H54 (cell line): Measurements from ENCODE around the gene REXO1.

Source experiments
- DNase-seq: peaks from one replicate; pipeline ENCODE4 v3.0.0; 2011; ENCODE audit warnings: low spot score, mixed read lengths; ENCODE audit not compliant: insufficient read length
- FAIRE-seq: peaks from 3 replicates; lab custom pipeline; 2011; peaks lifted over from hg19 to GRCh38; lab: Jason Lieb, UNC
- POLR2A ChIP-seq: IDR thresholded peaks from 2 replicates; pipeline ENCODE4 v1.6.1; 2011; ENCODE audit warnings: low read depth, mild to moderate bottlenecking, low read length

The REXO1 gene

DNA sequence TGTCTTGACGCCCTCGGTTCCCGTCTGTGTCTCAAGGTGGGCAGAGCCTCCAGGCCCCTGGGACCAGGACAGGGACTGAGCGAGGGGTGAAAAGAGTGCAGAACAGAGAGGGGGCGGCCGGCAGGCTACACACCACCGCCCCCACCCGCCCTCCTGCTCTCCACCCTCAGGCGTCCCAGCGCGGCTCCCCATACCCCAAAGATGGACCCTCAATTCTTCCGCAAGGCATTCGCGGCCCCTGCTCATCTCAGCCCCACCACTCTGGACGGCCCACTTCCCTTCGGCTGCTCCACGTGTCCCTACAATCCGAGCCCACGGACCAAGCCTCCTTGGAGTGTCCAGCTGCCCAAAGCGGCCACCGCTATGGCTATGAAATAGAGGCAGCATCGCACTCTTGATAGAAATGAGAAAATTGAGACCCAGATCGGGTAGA lies 13.3 kb upstream of the REXO1 start:
- no peak for FAIRE-seq
- no peak for TF ChIP-seq POLR2A
- DNase-seq = no peak

DNA sequence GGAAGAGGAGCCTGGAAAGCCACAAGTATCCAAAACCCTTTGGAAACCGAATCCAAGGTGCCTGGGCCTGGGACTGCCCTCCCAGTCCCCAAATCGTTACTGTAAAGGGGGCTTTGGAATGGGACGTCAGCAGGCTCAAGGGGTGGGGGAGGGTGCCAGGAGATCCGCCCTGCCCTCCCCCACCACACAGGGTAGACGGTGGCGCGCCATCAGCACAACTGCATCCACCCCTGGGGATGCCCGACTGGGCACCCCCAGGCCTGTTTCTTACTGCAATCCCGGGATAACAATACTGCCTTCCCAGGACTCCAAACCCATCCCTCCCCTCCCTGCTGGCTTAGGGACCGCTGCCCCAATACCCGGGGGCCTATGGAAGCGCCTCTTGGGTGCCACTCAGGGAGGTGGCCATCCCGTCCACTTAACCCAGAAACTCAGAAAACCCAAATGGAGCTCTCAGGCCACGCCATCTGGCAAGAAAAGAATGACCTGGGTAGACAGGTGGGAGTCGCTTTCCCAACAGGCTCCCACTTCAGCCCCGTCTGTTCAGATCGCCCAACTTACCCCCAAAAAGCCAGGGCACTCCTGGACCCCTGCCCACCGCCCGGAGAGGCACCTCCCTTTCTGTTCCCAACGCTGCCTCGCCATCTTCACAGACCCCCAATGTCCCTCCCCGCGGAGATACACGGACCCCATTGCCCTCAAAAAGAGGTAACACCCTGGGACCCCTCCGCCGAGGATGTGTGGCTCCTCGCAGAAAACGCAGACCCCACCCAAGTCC lies 12.7 kb upstream of the REXO1 start:
- DNase-seq = no peak
- no peak for FAIRE-seq
- TF ChIP-seq POLR2A = no peak

DNA sequence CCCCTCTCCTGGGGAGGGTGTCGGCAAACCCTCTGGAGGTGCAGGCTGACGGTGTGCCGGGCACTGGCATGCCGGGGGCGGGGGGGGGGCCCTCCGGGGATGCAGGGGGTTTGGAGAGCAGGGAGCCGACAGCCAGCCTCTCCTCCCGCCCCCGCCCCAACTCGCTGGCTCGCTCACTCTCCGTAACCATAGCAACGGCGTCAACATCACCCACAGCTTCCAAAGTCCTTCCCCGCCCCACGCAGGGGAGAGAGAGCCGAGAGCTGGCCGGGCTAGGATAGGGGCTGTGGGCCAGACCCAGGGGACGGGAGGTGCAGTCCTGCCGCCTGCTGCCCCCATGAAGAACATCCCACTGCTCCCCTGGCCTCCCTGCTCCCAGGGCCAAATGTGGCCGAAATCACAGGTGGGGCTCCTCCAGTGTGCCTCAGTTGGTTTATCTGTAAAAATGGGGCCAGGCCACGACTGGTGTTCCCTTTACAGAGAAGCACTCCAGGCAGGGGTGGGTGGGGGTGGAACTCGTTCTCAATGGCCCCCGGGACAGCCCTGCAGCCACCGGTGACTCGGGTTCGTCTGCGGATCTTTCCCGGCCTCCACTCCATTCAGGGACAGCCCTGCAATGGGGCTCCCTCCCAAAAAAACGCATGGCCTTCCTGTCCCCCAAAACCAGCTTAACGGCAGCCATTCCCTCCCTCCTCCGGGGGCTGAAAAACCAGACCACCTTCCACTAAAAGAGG lies 11.9 kb upstream of the REXO1 start:
- DNase-seq = peak; percentile 68
- no peak for FAIRE-seq
- TF ChIP-seq POLR2A = no peak

DNA sequence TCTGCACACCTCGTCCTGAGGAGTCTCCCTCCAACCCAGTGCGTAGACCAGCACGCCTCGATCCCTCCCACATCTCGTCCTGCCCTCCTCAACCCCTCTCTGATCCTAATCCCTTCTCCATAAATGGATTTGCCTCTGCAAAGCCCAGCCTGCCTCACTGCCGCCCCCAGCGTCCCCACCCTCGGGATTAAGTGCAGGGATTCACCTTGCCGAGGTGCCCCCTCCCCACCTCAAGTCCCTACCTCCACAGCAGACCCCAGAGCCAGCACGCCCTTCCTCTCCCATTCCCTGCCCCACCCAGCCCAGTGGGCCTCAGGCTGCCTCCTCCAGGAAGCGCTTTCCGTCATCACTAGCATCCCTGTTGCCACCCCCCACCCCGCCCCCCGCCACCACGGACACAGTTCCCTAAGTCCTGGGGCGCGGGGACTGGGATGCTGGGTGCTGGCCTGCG lies 11.1 kb upstream of the REXO1 start:
- FAIRE-seq = no peak
- no peak for TF ChIP-seq POLR2A
- no peak for DNase-seq

DNA sequence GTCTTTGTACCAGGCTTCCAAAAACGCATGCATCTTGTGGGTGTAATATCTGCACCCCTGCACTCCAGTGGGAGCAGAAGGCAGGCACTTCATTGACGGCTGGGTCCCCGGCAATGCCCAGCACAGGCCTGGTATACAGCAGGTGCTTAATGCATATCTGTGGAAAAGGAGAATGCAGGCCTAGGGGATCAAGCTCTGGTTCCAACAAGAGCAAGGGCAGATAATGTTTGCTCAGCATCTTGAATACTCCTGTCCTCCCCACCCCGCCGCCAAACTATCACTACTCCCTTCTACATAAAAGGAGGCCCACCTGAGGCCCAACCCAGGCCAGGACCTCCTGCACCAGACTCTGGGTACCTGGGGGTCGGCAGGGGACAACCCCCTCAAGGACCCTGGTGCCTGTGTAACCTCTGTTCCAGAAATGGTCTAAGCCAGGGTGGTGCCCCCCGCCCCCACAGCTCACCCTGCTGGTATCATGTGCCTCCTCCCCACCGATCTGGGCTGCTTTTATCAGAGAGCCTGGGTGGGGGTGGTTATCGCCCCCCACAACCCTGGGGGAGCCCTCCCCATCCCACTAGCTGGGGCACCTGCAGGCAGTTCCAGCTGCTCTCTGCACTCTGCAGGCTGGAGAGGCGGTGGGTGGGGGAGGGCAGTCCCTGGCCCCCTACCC lies 10.3 kb upstream of the REXO1 start:
- DNase-seq (no peak), FAIRE-seq (no peak)
- no peak for TF ChIP-seq POLR2A

DNA sequence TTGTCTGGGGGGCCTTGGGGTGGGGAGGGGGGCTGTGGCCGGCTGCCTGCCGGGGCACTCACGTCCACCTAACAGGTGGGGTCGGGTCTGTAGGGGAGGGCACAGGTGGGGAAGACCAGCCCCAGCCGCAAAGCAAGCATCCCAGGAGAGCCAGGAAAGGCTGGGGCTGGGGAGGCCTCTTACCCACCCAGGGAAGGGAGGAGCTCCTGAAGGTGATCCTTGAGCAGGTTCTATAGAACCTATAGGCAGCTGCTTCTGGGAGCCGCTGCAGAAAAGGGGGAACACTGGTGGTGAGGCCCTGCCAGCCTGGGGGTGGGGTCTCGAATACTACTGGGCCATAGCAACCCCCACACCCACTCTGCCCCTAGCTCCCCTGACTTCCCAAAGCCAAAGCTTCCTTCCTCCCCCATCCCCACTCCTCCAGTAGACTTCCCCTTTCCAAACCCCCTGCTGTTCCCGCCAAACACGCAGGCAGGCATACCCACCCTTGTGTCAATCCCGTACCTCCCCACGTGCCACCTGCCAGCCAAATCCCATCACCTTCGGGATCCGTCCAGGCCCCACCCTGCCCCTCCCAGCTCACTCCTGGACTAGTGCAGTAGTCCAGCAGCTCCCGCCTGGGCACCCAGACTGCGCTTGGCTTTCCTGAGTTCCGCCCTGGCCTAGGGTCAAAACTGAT lies 9.5 kb upstream of the REXO1 start:
- DNase-seq (no peak), FAIRE-seq (no peak)
- no peak for TF ChIP-seq POLR2A

DNA sequence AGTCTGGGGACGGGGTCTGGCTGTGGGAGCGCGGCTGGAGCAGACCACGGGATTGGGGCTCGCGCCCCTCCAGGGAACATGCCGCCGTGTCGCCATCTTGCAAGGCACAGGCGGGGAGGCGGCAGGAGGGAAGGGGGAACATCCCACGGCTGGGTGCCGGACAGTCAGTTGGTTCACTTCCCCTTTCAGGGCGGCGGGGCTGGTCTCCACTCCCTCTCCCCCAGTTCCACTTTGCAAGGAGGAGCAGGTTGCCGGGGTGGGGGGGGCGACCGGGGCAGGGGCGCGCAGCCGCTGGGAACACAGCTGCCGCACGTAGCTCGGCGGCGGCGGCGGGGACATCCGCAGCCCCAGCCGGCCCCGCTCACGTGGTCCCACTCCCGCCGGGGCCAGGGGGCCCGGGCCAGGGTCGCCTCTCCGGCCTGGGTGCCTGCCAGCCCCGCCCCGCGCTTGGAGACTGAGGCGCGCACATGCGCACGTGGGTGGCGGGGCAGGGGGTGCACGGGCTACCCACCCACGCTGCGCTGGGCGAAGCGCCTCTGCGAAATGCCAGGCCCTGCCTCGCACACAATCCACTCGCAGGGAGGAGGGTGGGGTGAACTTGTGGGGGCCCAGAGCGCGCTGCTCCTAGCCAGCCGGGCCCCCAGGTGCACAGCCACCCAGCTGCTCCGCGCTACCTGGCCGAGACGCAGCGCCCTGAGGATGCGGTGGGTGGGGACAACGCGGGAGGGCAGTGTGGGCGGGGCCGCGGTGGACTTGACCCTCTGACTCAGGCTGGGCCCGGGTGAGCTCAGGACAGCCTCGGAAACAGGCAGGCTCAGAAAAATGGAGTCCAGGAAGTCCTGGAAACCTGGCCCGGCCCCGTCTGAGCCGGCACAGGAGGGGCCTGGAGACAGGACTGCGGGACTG lies 8.7 kb upstream of the REXO1 start:
- peak; percentile 33 for FAIRE-seq
- peak; percentile 98 for DNase-seq
- no peak for TF ChIP-seq POLR2A

DNA sequence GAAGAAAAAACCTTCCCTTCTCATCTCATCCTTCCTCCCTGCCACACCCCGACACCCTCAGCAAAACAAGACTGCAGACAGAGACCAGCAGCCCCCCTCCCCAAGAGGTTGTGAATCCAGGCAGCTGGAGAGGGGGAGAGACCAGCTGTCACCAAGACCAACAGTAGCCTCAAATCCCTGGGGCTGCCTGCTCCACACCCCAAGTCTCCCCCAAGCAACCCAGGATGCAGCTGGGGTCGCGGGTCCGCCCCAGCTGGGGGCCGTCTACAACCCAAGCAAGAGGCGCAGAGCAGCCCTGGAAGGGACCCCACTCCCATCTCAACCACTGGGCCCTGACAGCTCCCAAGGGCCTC lies 8.0 kb upstream of the REXO1 start:
- no peak for TF ChIP-seq POLR2A
- FAIRE-seq = no peak
- DNase-seq = no peak

DNA sequence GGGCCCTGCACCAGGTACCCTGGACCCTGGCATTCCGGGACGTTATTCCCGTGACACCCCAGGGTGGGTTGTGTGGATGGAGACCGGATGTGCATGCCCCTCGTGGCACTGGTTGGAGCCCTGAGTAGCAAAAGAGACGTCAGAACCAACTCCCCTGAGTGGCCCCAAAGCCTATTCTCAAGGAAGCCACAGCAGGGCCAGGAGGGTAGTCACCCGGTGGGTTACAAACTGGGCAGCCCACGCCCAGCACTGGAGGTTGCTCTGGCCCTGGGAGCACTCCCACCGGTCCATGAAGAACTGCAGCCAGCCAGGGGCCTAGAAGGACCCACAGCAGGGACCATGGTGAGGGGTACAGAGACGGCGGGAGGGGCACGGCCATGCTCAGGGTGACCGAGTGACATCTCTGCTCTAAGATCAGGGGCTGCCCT lies 7.6 kb upstream of the REXO1 start:
- TF ChIP-seq POLR2A = no peak
- no peak for DNase-seq
- FAIRE-seq = no peak

DNA sequence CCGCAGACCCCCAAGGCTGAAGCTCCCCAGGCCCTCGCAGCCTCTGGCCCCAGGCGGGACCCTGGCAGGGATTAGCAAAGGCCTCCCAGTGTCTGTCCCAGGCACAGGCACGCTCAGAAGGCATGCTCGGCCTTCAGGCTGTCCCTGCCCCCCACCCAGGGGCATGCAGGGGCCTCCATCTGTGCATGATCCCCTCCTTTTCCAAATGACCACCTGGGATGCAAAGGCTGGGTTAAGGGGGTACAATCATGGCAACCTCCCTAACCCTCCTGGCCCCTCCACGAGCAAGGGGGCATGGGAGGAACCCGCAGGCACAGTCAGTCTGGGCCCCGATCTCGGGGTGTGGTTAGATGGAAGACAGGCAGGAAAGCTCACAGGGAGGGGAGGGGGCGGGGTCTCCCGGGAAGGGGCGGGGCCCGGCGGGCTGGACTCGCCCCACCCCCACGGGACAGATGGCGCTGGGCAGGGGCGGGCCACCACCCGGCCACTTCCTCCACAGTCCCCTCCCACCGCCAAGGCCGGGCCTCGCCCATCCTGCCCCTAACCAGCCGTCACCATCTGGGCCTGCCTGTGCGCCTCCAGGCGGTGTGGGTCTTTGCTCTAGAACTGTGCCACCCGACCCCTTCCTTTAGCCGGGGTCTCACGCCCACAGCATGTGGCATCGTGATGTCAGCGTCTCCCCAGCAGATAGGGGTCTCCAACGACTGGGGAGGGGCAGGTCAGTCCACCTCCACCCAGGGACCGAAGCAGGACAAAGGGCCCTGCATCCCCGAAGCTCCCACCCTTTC lies 7.0 kb upstream of the REXO1 start:
- TF ChIP-seq POLR2A = no peak
- FAIRE-seq (peak; percentile 60), DNase-seq (peak; percentile 99)

DNA sequence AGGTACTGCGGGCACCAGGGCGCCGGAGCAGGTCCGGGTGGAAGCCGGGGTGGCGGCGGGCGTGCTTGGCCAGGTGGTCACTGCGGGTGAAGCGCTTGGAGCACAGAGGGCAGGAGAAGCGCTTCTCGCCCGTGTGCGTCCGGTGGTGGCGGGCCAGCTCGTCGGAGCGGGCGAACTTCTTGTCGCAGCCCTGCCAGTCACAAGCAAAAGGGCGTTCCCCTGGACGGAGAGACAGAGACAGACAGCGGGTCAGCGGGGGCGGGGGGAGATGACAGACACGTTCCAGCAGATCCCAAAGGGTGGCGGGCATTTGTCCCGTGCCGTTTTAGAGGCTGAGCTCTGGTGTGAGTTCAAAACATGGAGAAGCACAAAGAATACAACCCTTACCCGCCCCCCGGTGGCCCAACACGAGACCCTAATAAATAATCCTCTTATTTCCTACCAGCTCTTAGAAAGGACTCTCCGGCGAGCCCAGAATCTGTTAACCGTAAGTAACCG lies 6.3 kb upstream of the REXO1 start:
- DNase-seq = no peak
- no peak for FAIRE-seq
- no peak for TF ChIP-seq POLR2A

DNA sequence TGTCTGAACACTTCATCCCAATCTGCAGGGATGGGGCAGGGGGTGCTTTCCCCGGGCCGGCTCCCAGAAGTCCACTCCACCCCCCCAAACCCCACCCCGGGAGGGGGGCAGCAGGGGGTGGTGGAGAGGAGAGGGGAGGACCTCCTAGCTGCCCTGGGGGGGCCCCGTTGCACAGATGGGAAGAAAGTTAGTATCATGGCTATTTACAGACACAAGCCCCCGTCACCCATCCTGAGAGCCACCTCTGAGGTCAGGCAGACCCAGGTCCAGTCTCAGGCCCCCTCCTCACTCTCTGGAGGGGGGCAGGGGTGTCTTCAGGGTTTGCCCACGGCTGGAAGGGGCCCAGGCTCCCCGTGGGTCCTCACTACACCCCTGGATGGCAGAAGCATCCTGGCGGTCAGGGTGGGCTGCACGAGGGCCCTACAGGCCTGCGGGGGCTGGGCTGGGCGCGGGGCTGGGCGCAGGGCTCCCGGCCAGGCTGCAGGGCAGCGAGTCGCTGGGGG lies 5.8 kb upstream of the REXO1 start:
- no peak for TF ChIP-seq POLR2A
- no peak for FAIRE-seq
- no peak for DNase-seq
